Measurements from ENCODE around the gene PVR.

DNA sequence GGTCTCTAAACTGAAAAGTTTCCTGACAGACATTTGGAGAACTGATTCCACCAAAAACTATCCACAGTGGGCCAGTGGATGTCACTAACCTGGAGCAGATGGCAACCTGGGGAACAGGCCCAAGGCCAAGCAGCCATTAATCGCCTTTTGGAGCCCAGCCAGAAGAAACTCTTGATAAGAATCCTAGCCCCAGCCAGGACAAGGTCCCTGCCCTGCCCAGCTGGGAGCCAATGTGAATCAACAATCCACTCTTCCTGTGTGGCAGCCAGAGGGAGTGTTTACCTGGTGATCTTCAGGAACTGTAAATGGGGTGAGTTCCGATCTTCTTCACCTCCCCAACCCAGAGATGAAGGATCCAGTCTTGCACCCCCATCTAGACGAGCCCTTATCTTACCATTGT lies 44.8 kb upstream of the PVR start:
- TF ChIP-seq, protein P1, sequence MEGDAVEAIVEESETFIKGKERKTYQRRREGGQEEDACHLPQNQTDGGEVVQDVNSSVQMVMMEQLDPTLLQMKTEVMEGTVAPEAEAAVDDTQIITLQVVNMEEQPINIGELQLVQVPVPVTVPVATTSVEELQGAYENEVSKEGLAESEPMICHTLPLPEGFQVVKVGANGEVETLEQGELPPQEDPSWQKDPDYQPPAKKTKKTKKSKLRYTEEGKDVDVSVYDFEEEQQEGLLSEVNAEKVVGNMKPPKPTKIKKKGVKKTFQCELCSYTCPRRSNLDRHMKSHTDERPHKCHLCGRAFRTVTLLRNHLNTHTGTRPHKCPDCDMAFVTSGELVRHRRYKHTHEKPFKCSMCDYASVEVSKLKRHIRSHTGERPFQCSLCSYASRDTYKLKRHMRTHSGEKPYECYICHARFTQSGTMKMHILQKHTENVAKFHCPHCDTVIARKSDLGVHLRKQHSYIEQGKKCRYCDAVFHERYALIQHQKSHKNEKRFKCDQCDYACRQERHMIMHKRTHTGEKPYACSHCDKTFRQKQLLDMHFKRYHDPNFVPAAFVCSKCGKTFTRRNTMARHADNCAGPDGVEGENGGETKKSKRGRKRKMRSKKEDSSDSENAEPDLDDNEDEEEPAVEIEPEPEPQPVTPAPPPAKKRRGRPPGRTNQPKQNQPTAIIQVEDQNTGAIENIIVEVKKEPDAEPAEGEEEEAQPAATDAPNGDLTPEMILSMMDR (conservative IDR thresholded peaks at IDR 0.05; ENCODE audit: low read length) = no peak
- TF ChIP-seq EZH2phosphoT487 (IDR thresholded peaks at IDR 0.05; ENCODE audit: borderline replicate concordance, low read depth, low read length) = no peak
